Large intestine (tissue), 3 donors: ENCODE results near the gene PILRA. TPM values are rescaled to one million over a fixed set of nuclear protein-coding genes. Genes with fewer than 3 reads are reported as not detected.
A peak's percentile ranks its signal among the peaks of the same experiment; 100 is the strongest.

Source experiments
- DNase-seq, 2 donors: peaks; one replicate each; pipeline versions ENCODE4 v3.0.0 to v3.0.0-alpha.2; 2013
- H3K27ac ChIP-seq: one replicate; pipeline ENCODE4 v1.5.1; 2013; ENCODE audit warnings: low read length
- H3K27me3 ChIP-seq: 2 replicates; pipeline ENCODE4 v1.6.1; 2013; ENCODE audit warnings: low read length; ENCODE audit not compliant: control insufficient read depth, insufficient read depth
- H3K36me3 ChIP-seq: 2 replicates; pipeline ENCODE4 v1.6.1; 2013; ENCODE audit warnings: low read length; ENCODE audit not compliant: control insufficient read depth, insufficient read depth
- H3K4me1 ChIP-seq: one replicate; pipeline ENCODE4 v1.6.1; 2013; ENCODE audit warnings: low read length; ENCODE audit not compliant: control insufficient read depth, insufficient read depth
- H3K4me3 ChIP-seq: one replicate; pipeline ENCODE4 v1.5.1; 2013; ENCODE audit warnings: low read length
- H3K9me3 ChIP-seq: one replicate; pipeline ENCODE4 v1.6.1; 2013; ENCODE audit warnings: mild to moderate bottlenecking, low read depth, low read length, moderate library complexity; ENCODE audit not compliant: control insufficient read depth
- WGBS: methylation state at CpG from one replicate; pipeline ENCODE4 v1.1.5; 2013; ENCODE audit warnings: low lambda C conversion rate; ENCODE audit not compliant: insufficient coverage; 5-methylcytosine and 5-hydroxymethylcytosine counted together
- polyA plus RNA-seq: library from polyadenylated mRNA; unstranded; fragments of 120-200 nt; gene quantifications from one replicate; pipeline ENCODE4 v1.2.1, GENCODE V29; 2013

PILRA gene
- polyA plus RNA-seq, 1 donor, result 5.8 TPM

DNA sequence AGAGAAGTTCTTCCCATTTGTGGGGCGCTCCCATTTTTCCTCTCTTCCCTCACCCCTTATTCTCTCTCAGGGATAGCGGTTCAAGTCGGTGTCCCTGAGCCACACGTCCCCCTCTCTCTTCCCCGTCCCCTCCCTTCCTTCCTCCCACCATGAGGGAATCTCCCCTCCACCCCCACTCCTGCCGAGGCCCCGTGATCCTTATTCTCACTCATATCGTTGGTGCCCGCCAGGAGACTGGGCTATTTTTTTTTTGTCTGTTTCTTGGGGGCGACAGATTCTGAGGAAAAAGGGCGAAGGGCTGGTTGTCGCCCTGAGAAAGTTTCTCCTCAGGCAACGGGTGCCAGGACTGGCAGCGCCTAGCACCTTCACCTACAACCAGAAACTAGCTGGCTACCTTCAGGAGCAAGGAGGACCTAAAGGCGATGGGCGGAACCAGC lies 54.5 kb downstream of the PILRA start:
- WGBS, result no CpG with 5 or more reads among the region's 16 CpGs
- H3K27me3 ChIP-seq, result no peaks in the 10 kb centered on the region
- peak overlapping the region; percentile 99 for H3K27ac ChIP-seq
- peaks cover 5% of the 10 kb centered on the region for H3K9me3 ChIP-seq
- peaks cover 13% of the 10 kb centered on the region for H3K36me3 ChIP-seq
- no peak for DNase-seq
- peak overlapping the region; percentile 76 for H3K4me3 ChIP-seq
- H3K4me1 ChIP-seq, result peaks cover 19% of the 10 kb centered on the region

DNA sequence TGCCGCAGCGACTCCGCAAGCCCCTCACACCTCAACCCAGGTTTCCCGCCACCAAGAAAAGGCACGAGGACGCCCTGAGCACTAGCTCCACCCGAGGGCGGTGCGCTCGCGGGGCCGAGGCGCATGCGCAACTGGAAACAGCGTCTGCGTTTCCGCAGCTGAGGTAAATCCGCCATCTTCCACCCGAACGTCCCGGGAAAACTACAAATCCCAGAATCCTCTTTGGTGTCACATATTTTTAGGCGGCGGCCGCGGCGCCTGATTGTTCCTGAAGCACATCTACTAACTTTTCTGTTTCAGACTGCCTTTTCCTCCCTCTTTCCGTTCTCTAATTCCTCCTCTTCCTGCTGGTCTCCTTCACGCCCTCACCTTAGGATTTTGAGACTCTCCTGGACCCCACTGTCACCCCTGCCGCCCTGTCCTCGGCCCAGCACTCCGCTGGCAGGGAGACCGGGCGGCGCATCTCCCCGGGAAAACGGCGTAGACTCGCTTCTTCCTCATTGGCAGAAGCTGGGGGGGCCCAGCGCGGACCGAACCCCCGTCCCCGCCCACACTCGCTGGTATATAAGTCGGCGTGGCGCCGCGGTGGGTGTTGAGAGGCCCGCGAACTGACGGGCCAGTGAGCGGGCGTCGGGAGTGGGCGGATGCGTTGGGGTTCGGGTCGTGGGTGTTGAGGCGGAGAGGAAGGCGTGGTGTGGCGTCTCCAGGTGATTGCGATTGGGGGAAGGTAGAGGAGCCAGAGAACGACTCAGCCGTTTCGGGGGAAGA lies 55.1 kb downstream of the PILRA start, which contains the start of gene ZCWPW1:
TSS of gene ZCWPW1 (minus strand) at position 505 of the 768 bp plus-strand sequence. CDS start 8,054 bp downstream, outside the sequence.
- Histone ChIP-seq H3K4me3 (peak within 1 kb of the TSS; percentile 76), H3K27me3 (no peaks in the 10 kb centered on the region), H3K4me1 (peaks cover 19% of the 10 kb centered on the region), H3K27ac (peak within 1 kb of the TSS; percentile 99), H3K9me3 (peaks cover 5% of the 10 kb centered on the region), H3K36me3 (peaks cover 19% of the 10 kb centered on the region)
- peak; percentile 99 for DNase-seq
- WGBS, result 0% methylated on average over 2 of the region's 66 CpGs

DNA sequence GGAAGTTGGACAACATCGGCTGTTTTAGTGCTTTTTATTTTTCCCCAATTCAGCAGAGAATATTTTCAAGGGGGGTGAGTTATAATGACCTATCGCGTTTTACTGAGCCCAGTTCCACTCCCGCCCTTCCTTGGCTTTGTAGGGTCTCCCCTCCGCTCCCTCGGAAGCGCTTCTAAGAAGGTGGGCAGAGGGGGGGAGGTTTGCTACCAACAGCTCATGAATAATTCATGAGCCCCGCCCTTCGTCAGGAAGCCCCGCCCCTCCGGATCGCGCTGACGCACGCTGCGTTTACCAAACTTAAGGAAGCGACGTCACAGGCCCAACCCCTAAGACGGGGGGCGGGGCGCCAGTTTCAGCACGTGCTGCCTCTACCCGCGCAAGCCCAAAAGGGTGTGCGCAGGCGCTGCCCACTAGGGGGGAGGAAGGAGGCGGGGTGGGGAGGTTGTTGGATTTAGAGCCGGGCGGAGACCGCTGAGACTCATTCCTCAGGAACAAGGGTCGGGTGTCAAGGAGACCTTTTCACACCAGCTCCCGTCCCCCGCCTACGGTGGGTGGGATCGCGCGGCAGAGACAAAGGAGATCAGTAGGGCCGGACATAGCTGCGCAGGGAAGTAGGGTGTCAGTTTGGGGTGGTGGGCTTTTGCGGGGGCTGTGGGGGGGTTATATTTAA lies 55.8 kb downstream of the PILRA start:
- no CpG with 5 or more reads among the region's 40 CpGs for WGBS

DNA sequence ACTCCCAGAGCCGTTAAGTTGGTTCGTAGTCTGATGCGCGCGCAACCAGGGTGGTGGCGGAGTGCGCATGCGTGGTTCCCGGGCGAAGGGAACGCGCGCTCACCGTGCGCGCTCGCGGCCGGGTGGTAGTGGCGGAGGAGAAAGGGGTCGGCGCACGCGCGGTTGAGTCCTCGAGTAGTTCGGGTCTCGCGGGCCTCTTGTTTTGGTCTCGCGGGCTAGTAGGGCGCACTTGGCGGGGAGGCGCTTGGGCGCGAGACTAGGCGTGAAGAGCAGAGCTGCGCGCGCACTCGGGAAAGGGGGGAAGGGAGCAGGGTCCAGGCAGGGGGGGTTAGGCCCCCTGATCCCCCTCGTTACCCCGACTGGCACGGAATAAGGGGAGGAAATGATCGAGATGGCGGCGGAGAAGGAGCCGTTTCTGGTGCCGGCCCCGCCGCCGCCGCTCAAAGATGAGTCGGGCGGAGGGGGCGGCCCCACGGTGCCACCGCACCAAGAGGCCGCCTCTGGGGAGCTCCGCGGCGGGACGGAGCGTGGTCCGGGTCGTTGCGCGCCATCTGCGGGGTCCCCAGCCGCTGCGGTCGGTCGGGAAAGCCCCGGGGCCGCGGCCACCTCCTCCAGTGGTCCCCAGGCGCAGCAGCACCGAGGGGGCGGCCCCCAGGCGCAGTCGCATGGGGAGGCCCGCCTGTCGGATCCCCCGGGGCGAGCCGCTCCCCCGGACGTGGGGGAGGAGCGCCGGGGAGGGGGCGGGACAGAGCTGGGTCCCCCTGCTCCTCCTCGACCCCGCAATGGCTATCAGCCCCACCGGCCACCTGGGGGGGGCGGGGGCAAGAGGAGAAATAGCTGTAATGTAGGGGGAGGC lies 56.6 kb downstream of the PILRA start, which contains the start of gene MEPCE:
TSS of gene MEPCE (plus strand) at position 195 of the 856 bp plus-strand sequence. CDS start at position 383, 188 bp downstream.
- 0% methylated on average over 1 of the region's 95 CpGs for WGBS
- Histone ChIP-seq H3K4me1 (peaks cover 27% of the 10 kb centered on the region), H3K36me3 (peaks cover 34% of the 10 kb centered on the region), H3K9me3 (peaks cover 5% of the 10 kb centered on the region), H3K27ac (peak within 1 kb of the TSS; percentile 99), H3K4me3 (peak within 1 kb of the TSS; percentile 76), H3K27me3 (no peaks in the 10 kb centered on the region)
- DNase-seq, result peak; percentile 95 to 96

More for the DNA sequence above, 55.8 kb downstream of the PILRA start:
- Histone ChIP-seq H3K27ac (peak overlapping the region; percentile 99), H3K27me3 (no peaks in the 10 kb centered on the region), H3K9me3 (peaks cover 5% of the 10 kb centered on the region), H3K4me1 (peaks cover 22% of the 10 kb centered on the region), H3K36me3 (peaks cover 26% of the 10 kb centered on the region), H3K4me3 (peak overlapping the region; percentile 76)
- DNase-seq, result peak; percentile 100

DNA sequence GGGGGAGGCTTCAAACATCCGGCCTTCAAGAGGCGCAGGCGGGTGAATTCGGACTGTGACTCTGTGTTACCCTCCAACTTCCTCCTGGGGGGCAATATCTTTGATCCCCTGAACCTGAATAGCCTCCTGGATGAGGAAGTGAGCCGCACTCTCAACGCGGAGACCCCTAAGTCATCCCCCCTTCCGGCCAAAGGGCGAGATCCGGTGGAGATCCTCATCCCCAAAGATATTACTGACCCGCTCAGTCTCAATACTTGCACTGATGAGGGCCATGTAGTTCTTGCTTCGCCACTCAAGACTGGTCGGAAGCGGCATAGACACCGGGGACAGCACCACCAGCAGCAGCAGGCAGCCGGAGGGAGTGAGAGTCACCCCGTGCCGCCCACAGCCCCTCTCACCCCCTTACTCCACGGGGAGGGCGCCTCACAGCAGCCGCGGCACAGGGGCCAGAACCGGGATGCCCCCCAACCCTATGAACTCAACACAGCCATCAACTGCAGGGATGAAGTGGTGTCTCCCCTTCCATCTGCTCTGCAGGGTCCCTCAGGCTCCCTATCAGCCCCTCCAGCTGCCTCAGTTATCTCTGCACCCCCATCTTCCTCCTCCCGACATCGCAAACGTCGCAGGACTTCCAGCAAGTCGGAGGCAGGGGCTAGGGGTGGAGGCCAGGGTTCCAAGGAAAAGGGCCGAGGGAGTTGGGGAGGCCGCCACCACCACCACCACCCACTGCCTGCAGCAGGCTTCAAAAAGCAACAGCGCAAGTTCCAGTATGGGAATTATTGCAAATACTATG lies 57.4 kb downstream of the PILRA start:
- peaks cover 33% of the 10 kb centered on the region for H3K4me1 ChIP-seq
- H3K9me3 ChIP-seq, result peaks cover 5% of the 10 kb centered on the region
- peak overlapping the region; percentile 99 for H3K27ac ChIP-seq
- H3K4me3 ChIP-seq, result peak overlapping the region; percentile 76
- WGBS, result no CpG with 5 or more reads among the region's 31 CpGs
- H3K36me3 ChIP-seq, result peaks cover 37% of the 10 kb centered on the region
- no peak for DNase-seq
- H3K27me3 ChIP-seq, result no peaks in the 10 kb centered on the region

DNA sequence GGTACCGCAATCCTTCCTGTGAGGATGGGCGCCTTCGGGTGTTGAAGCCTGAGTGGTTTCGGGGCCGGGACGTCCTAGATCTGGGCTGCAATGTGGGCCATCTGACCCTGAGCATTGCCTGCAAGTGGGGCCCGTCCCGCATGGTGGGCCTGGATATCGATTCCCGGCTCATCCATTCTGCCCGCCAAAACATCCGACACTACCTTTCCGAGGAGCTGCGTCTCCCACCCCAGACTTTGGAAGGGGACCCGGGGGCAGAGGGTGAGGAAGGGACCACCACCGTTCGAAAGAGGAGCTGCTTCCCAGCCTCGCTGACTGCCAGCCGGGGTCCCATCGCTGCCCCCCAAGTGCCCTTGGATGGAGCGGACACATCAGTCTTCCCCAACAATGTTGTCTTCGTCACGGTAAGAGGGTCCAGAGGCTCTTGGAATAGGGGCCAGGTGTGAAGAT lies 58.0 kb downstream of the PILRA start:
- Histone ChIP-seq H3K27me3 (no peaks in the 10 kb centered on the region), H3K4me3 (peak overlapping the region; percentile 76), H3K27ac (no peak overlapping the region), H3K4me1 (peaks cover 33% of the 10 kb centered on the region), H3K36me3 (peaks cover 37% of the 10 kb centered on the region), H3K9me3 (peaks cover 5% of the 10 kb centered on the region)
- WGBS, result no CpG with 5 or more reads among the region's 23 CpGs
- no peak for DNase-seq

DNA sequence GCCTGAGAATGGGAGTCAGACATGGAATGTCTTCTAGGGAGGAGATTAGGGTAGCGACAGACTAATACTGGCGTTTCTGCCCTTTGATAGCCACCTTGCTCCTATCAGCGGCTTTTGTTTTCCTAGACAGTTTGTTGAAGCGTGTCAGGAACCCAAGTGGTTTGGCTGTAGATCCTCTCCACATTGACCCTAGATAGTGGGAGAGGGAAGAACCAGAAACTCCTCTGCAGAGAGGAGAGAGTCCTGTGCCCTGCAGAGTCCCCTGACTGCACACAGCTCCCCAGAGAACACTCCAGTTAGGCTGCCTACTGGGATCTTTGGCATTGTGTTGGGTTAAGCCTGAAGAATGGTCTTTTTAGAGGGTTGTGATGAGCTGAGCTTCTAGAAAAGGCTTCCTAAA lies 58.8 kb downstream of the PILRA start:
- Histone ChIP-seq H3K4me1 (peaks cover 33% of the 10 kb centered on the region), H3K9me3 (peaks cover 5% of the 10 kb centered on the region), H3K36me3 (peaks cover 37% of the 10 kb centered on the region), H3K27me3 (no peaks in the 10 kb centered on the region), H3K27ac (no peak overlapping the region), H3K4me3 (peak overlapping the region; percentile 3)
- no peak for DNase-seq
- WGBS, result no CpG with 5 or more reads among the region's 4 CpGs

DNA sequence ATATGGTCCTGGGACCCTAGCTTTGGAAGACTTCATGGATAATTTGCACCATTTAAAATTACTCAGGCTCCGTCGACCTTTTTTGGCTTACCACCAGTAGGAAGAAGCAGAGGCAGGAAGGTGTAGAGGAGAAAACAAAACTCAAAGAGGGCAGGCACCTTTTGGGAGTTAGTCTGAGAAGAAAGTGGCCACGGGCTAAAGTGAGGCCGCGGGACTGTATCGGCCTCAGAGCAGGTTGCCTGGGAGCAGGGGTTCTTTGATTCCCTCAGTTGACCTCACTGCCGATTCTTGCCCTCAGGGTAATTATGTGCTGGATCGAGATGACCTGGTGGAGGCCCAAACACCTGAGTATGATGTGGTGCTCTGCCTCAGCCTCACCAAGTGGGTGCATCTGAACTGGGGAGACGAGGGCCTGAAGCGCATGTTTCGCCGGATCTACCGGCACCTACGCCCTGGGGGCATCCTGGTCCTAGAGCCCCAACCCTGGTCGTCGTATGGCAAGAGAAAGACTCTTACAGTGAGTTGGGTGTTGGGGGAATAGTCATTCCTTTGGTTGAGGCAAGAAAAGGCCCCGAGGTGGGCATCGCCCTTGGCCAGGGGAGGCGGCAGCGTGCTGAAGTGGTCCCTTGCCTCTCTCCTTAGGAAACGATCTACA lies 59.5 kb downstream of the PILRA start:
- Histone ChIP-seq H3K27ac (no peak overlapping the region), H3K27me3 (no peaks in the 10 kb centered on the region), H3K4me3 (no peak overlapping the region), H3K9me3 (peaks cover 4% of the 10 kb centered on the region), H3K36me3 (peaks cover 37% of the 10 kb centered on the region), H3K4me1 (peaks cover 31% of the 10 kb centered on the region)
- no CpG with 5 or more reads among the region's 21 CpGs for WGBS
- no peak for DNase-seq

DNA sequence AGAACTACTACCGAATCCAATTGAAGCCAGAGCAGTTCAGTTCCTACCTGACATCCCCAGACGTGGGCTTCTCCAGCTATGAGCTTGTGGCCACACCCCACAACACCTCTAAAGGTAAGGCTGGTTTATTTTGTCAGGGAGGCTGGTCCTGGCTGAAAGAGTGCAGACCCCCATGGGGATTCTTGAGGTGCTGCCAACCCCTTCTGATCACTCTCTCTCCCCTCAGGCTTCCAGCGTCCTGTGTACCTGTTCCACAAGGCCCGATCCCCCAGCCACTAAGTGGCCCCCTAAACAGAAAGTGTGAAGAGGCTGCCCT lies 59.9 kb downstream of the PILRA start:
- no peak for DNase-seq
- no peaks in the 10 kb centered on the region for H3K9me3 ChIP-seq
- peaks cover 37% of the 10 kb centered on the region for H3K36me3 ChIP-seq
- H3K27ac ChIP-seq, result no peak overlapping the region
- no peaks in the 10 kb centered on the region for H3K27me3 ChIP-seq
- H3K4me3 ChIP-seq, result no peak overlapping the region
- peaks cover 29% of the 10 kb centered on the region for H3K4me1 ChIP-seq
- 100% methylated on average over 1 of the region's 4 CpGs for WGBS
